H1 (cell line): ENCODE measurements around the gene ADARB2. TPM values are rescaled to one million over a fixed set of nuclear protein-coding genes. Genes with fewer than 3 reads are reported as not detected.

ENCODE experiments used
- CTCF ChIA-PET: fragments of 300-600 bp; sonication (Branson Sonifier 250); formaldehyde crosslinking; loops from one replicate; lab custom pipeline; 2021; ENCODE audit not compliant: partially characterized antibody; lab: Charles Lee
- POLR2A ChIA-PET: fragments of 300-600 bp; sonication (Branson Sonifier 250); formaldehyde crosslinking; loops from one replicate; lab custom pipeline; 2021; ENCODE audit warnings: inconsistent platforms; ENCODE audit not compliant: partially characterized antibody; lab: Charles Lee
- DNase-seq, 2 experiments: peaks; one replicate each; pipeline versions ENCODE4 v3.0.0 to v3.0.0-alpha.2; 2010 to 2022; ENCODE audit warnings: low spot score in 2 of 2, low read depth in 1 of 2, mixed read lengths in 1 of 2
- FAIRE-seq: peaks from 2 replicates; lab custom pipeline; 2011; peaks lifted over from hg19 to GRCh38; lab: Jason Lieb, UNC
- H2AFZ ChIP-seq: 2 replicates; pipeline ENCODE4 v1.8.1; 2012; ENCODE audit warnings: low read length, inconsistent platforms
- H2AK5ac ChIP-seq: 2 replicates; pipeline ENCODE4 v1.6.1; 2013; ENCODE audit warnings: low read depth, low read length
- H2BK120ac ChIP-seq: replicated peaks from 2 replicates; pipeline ENCODE3; 2013; ENCODE audit warnings: low read depth, low read length, inconsistent platforms
- H2BK12ac ChIP-seq: 2 replicates; pipeline ENCODE4 v1.6.1; 2013; ENCODE audit warnings: low read depth, low read length
- H2BK15ac ChIP-seq: 2 replicates; pipeline ENCODE4 v1.6.1; 2013; ENCODE audit warnings: low read length
- H2BK20ac ChIP-seq: 2 replicates; pipeline ENCODE4 v1.6.1; 2013; ENCODE audit warnings: low read length
- H2BK5ac ChIP-seq: 2 replicates; pipeline ENCODE4 v1.6.1; 2013; ENCODE audit warnings: low read depth, low read length
- H3K14ac ChIP-seq: 2 replicates; pipeline ENCODE4 v1.6.1; 2013; ENCODE audit warnings: inconsistent platforms; ENCODE audit not compliant: insufficient read length
- H3K18ac ChIP-seq: 2 replicates; pipeline ENCODE4 v1.6.1; 2013; ENCODE audit warnings: low read length; ENCODE audit errors: extremely low read depth
- H3K23ac ChIP-seq: 2 replicates; pipeline ENCODE4 v1.6.1; 2013; ENCODE audit warnings: inconsistent platforms; ENCODE audit not compliant: insufficient read length
- H3K23me2 ChIP-seq: 2 replicates; pipeline ENCODE4 v1.6.1; 2013; ENCODE audit warnings: low read depth, low read length
- H3K27ac ChIP-seq: 2 replicates; pipeline ENCODE4 v1.6.1; 2011; ENCODE audit warnings: low read depth, low read length, inconsistent platforms
- H3K27me3 ChIP-seq, 4 experiments: replicated peaks in 1 of 4; 1 replicate in 1 of 4; 2 replicates in 3 of 4; pipeline versions ENCODE4 v1.6.1 to v1.8.1; 2011 to 2013; ENCODE audit warnings: low read length in 3 of 4, mild to moderate bottlenecking in 3 of 4, inconsistent platforms in 2 of 4, mixed read lengths in 2 of 4, moderate library complexity in 1 of 4; ENCODE audit not compliant: control insufficient read depth in 3 of 4, insufficient read depth in 3 of 4; ENCODE audit errors: extremely low read depth in 1 of 4
- H3K36me3 ChIP-seq, 4 experiments: 2 replicates each; pipeline versions ENCODE4 v1.6.1 to v1.8.1; 2011 to 2013; ENCODE audit warnings: mild to moderate bottlenecking in 4 of 4, low read length in 3 of 4, moderate library complexity in 2 of 4, control low read depth in 1 of 4, inconsistent platforms in 1 of 4; ENCODE audit not compliant: insufficient read depth in 4 of 4, control insufficient read depth in 2 of 4
- H3K4ac ChIP-seq: replicated peaks from 2 replicates; pipeline ENCODE3; 2013; ENCODE audit warnings: low read length, low read depth, mixed read lengths, inconsistent platforms; ENCODE audit not compliant: insufficient read length
- H3K4me1 ChIP-seq, 4 experiments: replicated peaks in 1 of 4; 1 replicate in 1 of 4; 2 replicates in 3 of 4; pipeline versions ENCODE4 v1.6.1 to v1.8.1; 2011 to 2013; ENCODE audit warnings: low read length in 3 of 4, inconsistent platforms in 2 of 4, mixed read lengths in 1 of 4; ENCODE audit not compliant: insufficient read depth in 4 of 4, control insufficient read depth in 3 of 4
- H3K4me2 ChIP-seq, 2 experiments: 2 replicates each; pipeline versions ENCODE4 v1.6.1 to v1.8.1; 2011 to 2013; ENCODE audit warnings: low read depth in 2 of 2, low read length in 2 of 2, control low read depth in 1 of 2, inconsistent platforms in 1 of 2, mild to moderate bottlenecking in 1 of 2; ENCODE audit not compliant: insufficient read depth in 1 of 2
- H3K4me3 ChIP-seq, 4 experiments: fragments of 200-600, 300-600 bp in 1 of 4; sonication (generic), shearing (Covaris generic), sonication (Bioruptor Twin) in 1 of 4; 2 replicates each; pipeline versions ENCODE4 v1.5.1 to v1.8.1; 2011 to 2016; ENCODE audit warnings: low read length in 4 of 4, low read depth in 3 of 4, control low read depth in 2 of 4, inconsistent platforms in 2 of 4, mild to moderate bottlenecking in 2 of 4, mixed read lengths in 1 of 4, moderate library complexity in 1 of 4; ENCODE audit not compliant: insufficient read depth in 2 of 4; ENCODE audit errors: extremely low read depth in 1 of 4
- H3K56ac ChIP-seq: replicated peaks from 2 replicates; pipeline ENCODE3; 2013; ENCODE audit warnings: low read depth, mild to moderate bottlenecking, mixed read lengths, low read length, inconsistent platforms; ENCODE audit not compliant: insufficient read length
- H3K79me1 ChIP-seq: 2 replicates; pipeline ENCODE4 v1.6.1; 2013; ENCODE audit warnings: low read depth, low read length, control low read depth
- H3K79me2 ChIP-seq, 2 experiments: 2 replicates each; pipeline versions ENCODE4 v1.6.1 to v1.8.1; 2012 to 2013; ENCODE audit warnings: low read length in 2 of 2, mild to moderate bottlenecking in 2 of 2, inconsistent platforms in 1 of 2; ENCODE audit not compliant: insufficient read depth in 2 of 2, control insufficient read depth in 1 of 2
- H3K9ac ChIP-seq, 4 experiments: replicated peaks in 1 of 4; 1 replicate in 1 of 4; 2 replicates in 3 of 4; pipeline versions ENCODE4 v1.6.1 to v1.8.1; 2011 to 2013; ENCODE audit warnings: low read depth in 3 of 4, low read length in 3 of 4, control low read depth in 2 of 4, mild to moderate bottlenecking in 2 of 4, moderate library complexity in 2 of 4, inconsistent platforms in 1 of 4; ENCODE audit errors: extremely low read depth in 1 of 4
- H3K9me3 ChIP-seq, 2 experiments: 2 replicates each; pipeline versions ENCODE4 v1.6.1 to v1.8.1; 2012 to 2013; ENCODE audit warnings: mild to moderate bottlenecking in 2 of 2, moderate library complexity in 2 of 2, control low read depth in 1 of 2, inconsistent platforms in 1 of 2, low read depth in 1 of 2, low read length in 1 of 2, mixed read lengths in 1 of 2; ENCODE audit not compliant: insufficient read depth in 2 of 2
- H4K20me1 ChIP-seq, 2 experiments: replicated peaks in 1 of 2; 2 replicates each; pipeline versions ENCODE3 to v1.8.1; 2011 to 2013; ENCODE audit warnings: inconsistent platforms in 2 of 2, low read length in 2 of 2, mild to moderate bottlenecking in 1 of 2; ENCODE audit not compliant: insufficient read depth in 2 of 2, control insufficient read depth in 1 of 2
- H4K5ac ChIP-seq: 2 replicates; pipeline ENCODE4 v1.6.1; 2013; ENCODE audit warnings: low read length, low read depth, mixed read lengths, inconsistent platforms; ENCODE audit not compliant: insufficient read length
- H4K8ac ChIP-seq: 2 replicates; pipeline ENCODE4 v1.8.0; 2013; ENCODE audit warnings: mild to moderate bottlenecking, moderate library complexity, low read length, inconsistent platforms; ENCODE audit not compliant: insufficient read depth; ENCODE audit errors: extremely low read depth
- H4K91ac ChIP-seq: replicated peaks from 2 replicates; pipeline ENCODE3; 2013; ENCODE audit warnings: low read length, mixed read lengths, inconsistent platforms; ENCODE audit not compliant: insufficient read length
- GTF2F1 ChIP-seq: IDR thresholded peaks from 2 replicates; pipeline ENCODE4 v1.6.1; 2012; ENCODE audit warnings: low read depth, low read length, improper control_type of control experiment, borderline replicate concordance
- JUN ChIP-seq: IDR thresholded peaks from 2 replicates; pipeline ENCODE4 v1.6.1; 2011; ENCODE audit warnings: low read depth, mild to moderate bottlenecking, improper control_type of control experiment, low read length
- KDM1A ChIP-seq: fragments of 200-600, 300-600 bp; sonication (generic); IDR thresholded peaks from 2 replicates; pipeline ENCODE4 v1.7.1; 2016; ENCODE audit warnings: mild to moderate bottlenecking, low read length, borderline replicate concordance
- KDM4A ChIP-seq: IDR thresholded peaks from one replicate; pipeline ENCODE4 v1.7.1; 2012; ENCODE audit warnings: low read depth, mild to moderate bottlenecking, moderate library complexity, low read length, inconsistent platforms; ENCODE audit not compliant: severe bottlenecking
- PHF8 ChIP-seq: fragments of 200-600 bp; sonication (generic); conservative IDR thresholded peaks from 2 replicates; pipeline ENCODE4 v1.7.1; 2012; ENCODE audit warnings: low read depth, mild to moderate bottlenecking, inconsistent platforms, low read length, moderate library complexity
- POLR2A ChIP-seq, 2 experiments: IDR thresholded peaks; 1 replicate in 1 of 2; 2 replicates in 1 of 2; pipeline ENCODE4 v1.6.1; 2011; ENCODE audit warnings: low read depth in 2 of 2, low read length in 2 of 2, mild to moderate bottlenecking in 2 of 2; ENCODE audit errors: control extremely low read depth in 1 of 2
- RBBP5 ChIP-seq: IDR thresholded peaks from 2 replicates; pipeline ENCODE4 v1.7.1; 2012; ENCODE audit warnings: low read depth, mild to moderate bottlenecking, inconsistent platforms, low read length, moderate library complexity, borderline replicate concordance
- ZNF274 ChIP-seq: IDR thresholded peaks from 2 replicates; pipeline ENCODE4 v1.7.0; 2012; ENCODE audit warnings: low read length, borderline replicate concordance; ENCODE audit errors: extremely low read depth
- WGBS, 2 experiments: shearing (Covaris generic) in 1 of 2; methylation state at CpG; one replicate each; pipeline versions ENCODE4 v1.1.6 to v1.1.7; 2013 to 2015; ENCODE audit warnings: low lambda C conversion rate in 2 of 2, mixed read lengths in 2 of 2, inconsistent platforms in 1 of 2, low coverage in 1 of 2, missing lambda C conversion rate in 1 of 2; ENCODE audit not compliant: insufficient replicate concordance in 2 of 2, insufficient coverage in 1 of 2, insufficient read length in 1 of 2; ENCODE audit errors: extremely low coverage in 1 of 2, missing lambda C conversion rate in 1 of 2; 5-methylcytosine and 5-hydroxymethylcytosine counted together
- polyA plus RNA-seq, 7 experiments: library from polyadenylated mRNA; depleted of rRNA in 3 of 7; stranded (reverse) in 5 of 7; unstranded in 2 of 7; fragments of >200 nt in 5 of 7; fragments of 200-250 nt in 2 of 7; gene quantifications; 1 replicate in 5 of 7; 2 replicates in 1 of 7; 4 replicates in 1 of 7; pipeline versions ENCODE4 v1.2.1 to v1.2.3, GENCODE V29; 2011 to 2013; ENCODE audit warnings: missing spikeins in 2 of 7, mixed read lengths in 2 of 7
- total RNA-seq: library from RNA; stranded (reverse); fragmentation: NEBNext Ultra II Directional; extraction: Animal tissue kit (Norgen Biotek cat#: 25700); gene quantifications from 2 replicates; pipeline ENCODE4 v1.2.1, GENCODE V29; 2021
- TF ChIP-seq, protein P1 (sequence below): IDR thresholded peaks from 2 replicates; pipeline ENCODE4 v1.6.1; 2012; ENCODE audit warnings: inconsistent platforms

Gene ADARB2
- total and polyA plus RNA-seq, 2 of the 8 experiments (the other 6 are each of a cell fraction or from before 2014, with no cell fraction given), result 2.2 to 2.8 TPM

DNA sequence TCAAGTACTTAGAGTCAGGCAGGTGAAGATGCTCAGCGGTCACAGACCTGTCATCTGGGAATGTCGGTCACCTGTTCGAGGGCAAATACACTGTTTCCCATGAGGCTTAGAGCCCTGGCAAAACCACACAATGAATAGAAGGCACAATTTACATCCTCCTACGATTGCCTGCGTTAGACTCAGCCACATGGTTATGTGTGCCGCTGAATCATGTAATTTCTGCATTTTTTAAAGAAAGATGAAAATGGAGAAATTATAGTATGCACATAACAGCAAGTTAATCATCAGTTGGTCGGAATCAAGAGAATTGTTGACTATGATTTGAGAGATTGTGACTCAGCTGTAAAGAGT is 158.2 kb downstream of the ADARB2 start:
- H2BK120ac ChIP-seq, result no peak overlapping the region
- no peak overlapping the region for H2BK12ac ChIP-seq
- CTCF ChIA-PET, result no interaction called here
- H3K23ac ChIP-seq, result no peak overlapping the region
- no peak overlapping the region for H2AK5ac ChIP-seq
- H3K27ac ChIP-seq, result no peak overlapping the region
- no peak overlapping the region for H3K4me3 ChIP-seq
- H4K5ac ChIP-seq, result no peak overlapping the region
- no peak overlapping the region for H3K14ac ChIP-seq
- no peak overlapping the region for H4K91ac ChIP-seq
- H4K20me1 ChIP-seq, result peaks cover 1 to 2% of the 10 kb centered on the region in 2 experiments
- no peaks in the 10 kb centered on the region for H3K23me2 ChIP-seq
- H3K9me3 ChIP-seq, result no peaks in the 10 kb centered on the region
- no peak overlapping the region for H3K18ac ChIP-seq
- H3K27me3 ChIP-seq, result 0 out of 7 replicates have a peak, but pooled peaks cover 0 to 2% (median 0%) of the 10 kb centered on the region in 4 experiments
- no peaks in the 10 kb centered on the region for H3K79me1 ChIP-seq
- H3K36me3 ChIP-seq, result no peaks in the 10 kb centered on the region
- H2BK20ac ChIP-seq, result no peak overlapping the region
- FAIRE-seq, result no peak
- H3K79me2 ChIP-seq, result no peaks in the 10 kb centered on the region
- no peak overlapping the region for H2BK15ac ChIP-seq
- no peak overlapping the region for H2BK5ac ChIP-seq
- no peak for DNase-seq
- no peak overlapping the region for H3K56ac ChIP-seq
- no peak overlapping the region for H3K4ac ChIP-seq
- 86% methylated on average over 7 of the region's 7 CpGs; no CpG with 5 or more reads in 1 of the 2 experiments for WGBS, 2 experiments
- H3K4me2 ChIP-seq, result no peak overlapping the region
- POLR2A ChIA-PET, result no interaction called here
- H4K8ac ChIP-seq, result no peak overlapping the region
- H3K4me1 ChIP-seq, result 0 out of 7 replicates have a peak, but pooled peaks cover 0 to 2% (median 0%) of the 10 kb centered on the region in 4 experiments
- no peak overlapping the region for H2AFZ ChIP-seq
- H3K9ac ChIP-seq, result no peak overlapping the region
- TF ChIP-seq JUN, result no peak
- TF ChIP-seq PHF8, result no peak
- no peak for TF ChIP-seq RBBP5
- TF ChIP-seq, protein P1, sequence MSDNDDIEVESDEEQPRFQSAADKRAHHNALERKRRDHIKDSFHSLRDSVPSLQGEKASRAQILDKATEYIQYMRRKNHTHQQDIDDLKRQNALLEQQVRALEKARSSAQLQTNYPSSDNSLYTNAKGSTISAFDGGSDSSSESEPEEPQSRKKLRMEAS, result no peak
- no peak for TF ChIP-seq KDM1A
- TF ChIP-seq KDM4A, result no peak
- TF ChIP-seq POLR2A (IDR thresholded peaks at IDR 0.05; ENCODE audit: control extremely low read depth in 1 of 2, low read depth in 2 of 2, low read length in 2 of 2), result no peak
- no peak for TF ChIP-seq GTF2F1
- TF ChIP-seq ZNF274, result no peak
